Karpas-422 (cell line): ENCODE data around the gene EGFL7. TPM values are rescaled to one million over a fixed set of nuclear protein-coding genes. Genes with fewer than 3 reads are reported as not detected.

Experiments
- DNase-seq: peaks from one replicate; pipeline ENCODE4 v3.0.0-alpha.2; 2015
- H2AFZ ChIP-seq: fragments of 200-600 bp; sonication (generic); 2 replicates; pipeline ENCODE4 v1.6.1; 2014; ENCODE audit warnings: antibody characterized with exemption, low read length, mixed read lengths
- H3K27ac ChIP-seq: fragments of 200-600 bp; sonication (generic); 2 replicates; pipeline ENCODE4 v1.5.1; 2014; ENCODE audit warnings: mild to moderate bottlenecking, low read length, moderate library complexity
- H3K27me3 ChIP-seq: fragments of 200-600 bp; sonication (generic); 2 replicates; pipeline ENCODE4 v1.6.1; 2014; ENCODE audit warnings: low read length, mixed read lengths
- H3K36me3 ChIP-seq: fragments of 200-600 bp; sonication (generic); 2 replicates; pipeline ENCODE4 v1.6.1; 2014; ENCODE audit warnings: low read length, mixed read lengths; ENCODE audit not compliant: insufficient read depth
- H3K4me1 ChIP-seq: fragments of 200-600 bp; sonication (generic); 2 replicates; pipeline ENCODE4 v1.6.1; 2014; ENCODE audit warnings: mild to moderate bottlenecking, low read length, mixed read lengths
- H3K4me2 ChIP-seq: fragments of 200-600 bp; sonication (generic); 2 replicates; pipeline ENCODE4 v1.6.1; 2014; ENCODE audit warnings: low read length, low read depth, mild to moderate bottlenecking; ENCODE audit not compliant: poor library complexity, severe bottlenecking
- H3K4me3 ChIP-seq: fragments of 200-600 bp; sonication (generic); 2 replicates; pipeline ENCODE4 v1.5.1; 2014; ENCODE audit warnings: mild to moderate bottlenecking, antibody characterized with exemption, low read length, mixed read lengths
- H3K79me2 ChIP-seq: fragments of 200-600 bp; sonication (generic); 2 replicates; pipeline ENCODE4 v1.6.1; 2014; ENCODE audit warnings: mild to moderate bottlenecking, low read length, mixed read lengths
- H3K9ac ChIP-seq: fragments of 200-600 bp; sonication (generic); 2 replicates; pipeline ENCODE4 v1.6.0; 2014; ENCODE audit warnings: low read length
- H3K9me2 ChIP-seq: fragments of 200-600 bp; sonication (generic), shearing (Covaris generic); replicated peaks from 2 replicates; pipeline ENCODE4 v1.6.0; 2014; ENCODE audit warnings: mild to moderate bottlenecking, low read length, moderate library complexity; ENCODE audit not compliant: insufficient read depth
- H3K9me3 ChIP-seq: fragments of 300-700, 200-600 bp; sonication (generic); 2 replicates; pipeline ENCODE4 v1.6.1; 2014; ENCODE audit warnings: low read length, mixed read lengths
- H4K20me1 ChIP-seq: fragments of 200-600 bp; sonication (generic); 2 replicates; pipeline ENCODE4 v1.6.1; 2014; ENCODE audit warnings: mild to moderate bottlenecking, antibody characterized with exemption, low read length, low read depth; ENCODE audit not compliant: insufficient read depth
- total RNA-seq: library from RNA; depleted of rRNA; stranded (reverse); fragments of >200 nt; shearing (Covaris generic); gene quantifications from 2 replicates; pipeline ENCODE4 v1.2.3, GENCODE V29; 2014; ENCODE audit warnings: low replicate concordance

EGFL7 gene
- total RNA-seq, 1 experiment from 2014 or later = not detected

DNA sequence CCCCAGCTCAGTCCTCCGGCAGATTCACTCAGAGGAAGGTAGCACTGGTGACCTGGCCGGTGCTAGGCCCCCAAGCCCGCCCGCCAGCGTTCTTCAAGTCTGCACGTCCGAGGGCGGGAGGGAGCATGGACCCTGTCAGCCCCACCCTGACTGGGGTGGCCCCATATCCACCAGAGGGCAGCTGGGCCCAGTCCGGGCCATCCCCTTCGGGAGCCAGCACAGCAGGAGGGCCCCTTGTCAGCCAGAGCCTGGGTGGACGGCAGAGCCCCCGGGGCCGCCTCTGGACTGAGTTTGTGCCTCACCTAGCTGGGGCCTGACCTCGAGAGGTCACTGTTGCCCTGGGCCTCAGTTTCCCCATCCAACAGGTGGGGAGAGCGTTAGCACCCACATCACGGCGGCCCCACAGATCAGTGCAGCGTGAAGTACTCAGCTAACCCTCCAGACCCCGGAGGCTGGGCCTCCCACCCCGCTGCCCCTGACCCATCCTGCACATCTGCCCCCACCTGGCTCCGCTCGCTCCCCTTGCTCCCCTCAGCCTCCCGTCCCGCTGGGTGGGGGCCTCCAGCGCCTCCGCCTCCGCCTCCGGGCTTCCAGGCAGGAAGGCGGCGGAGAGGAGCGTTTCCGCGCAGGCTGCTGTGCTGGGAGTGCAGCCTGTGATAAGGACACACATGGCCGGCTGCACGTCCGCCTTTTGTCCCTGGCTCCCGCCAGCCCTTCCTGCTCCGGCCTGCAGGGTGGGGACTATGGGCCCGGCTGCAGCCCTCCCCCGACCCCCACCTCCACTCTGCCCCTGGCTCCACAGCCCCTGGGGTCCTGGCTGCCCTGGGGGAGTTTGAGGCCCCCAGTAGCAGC is 16.6 kb upstream of the EGFL7 start:
- Histone ChIP-seq H3K9me2 (no peaks in the 10 kb centered on the region), H2AFZ (no peak overlapping the region), H3K27me3 (no peaks in the 10 kb centered on the region), H3K27ac (no peak overlapping the region), H3K4me1 (no peaks in the 10 kb centered on the region), H3K4me3 (no peak overlapping the region), H3K9me3 (no peaks in the 10 kb centered on the region), H3K4me2 (no peak overlapping the region), H3K79me2 (no peaks in the 10 kb centered on the region), H3K36me3 (no peaks in the 10 kb centered on the region), H4K20me1 (peaks cover 6% of the 10 kb centered on the region; the same call in 1 of the 2 replicates), H3K9ac (no peak overlapping the region)
- no peak for DNase-seq

DNA sequence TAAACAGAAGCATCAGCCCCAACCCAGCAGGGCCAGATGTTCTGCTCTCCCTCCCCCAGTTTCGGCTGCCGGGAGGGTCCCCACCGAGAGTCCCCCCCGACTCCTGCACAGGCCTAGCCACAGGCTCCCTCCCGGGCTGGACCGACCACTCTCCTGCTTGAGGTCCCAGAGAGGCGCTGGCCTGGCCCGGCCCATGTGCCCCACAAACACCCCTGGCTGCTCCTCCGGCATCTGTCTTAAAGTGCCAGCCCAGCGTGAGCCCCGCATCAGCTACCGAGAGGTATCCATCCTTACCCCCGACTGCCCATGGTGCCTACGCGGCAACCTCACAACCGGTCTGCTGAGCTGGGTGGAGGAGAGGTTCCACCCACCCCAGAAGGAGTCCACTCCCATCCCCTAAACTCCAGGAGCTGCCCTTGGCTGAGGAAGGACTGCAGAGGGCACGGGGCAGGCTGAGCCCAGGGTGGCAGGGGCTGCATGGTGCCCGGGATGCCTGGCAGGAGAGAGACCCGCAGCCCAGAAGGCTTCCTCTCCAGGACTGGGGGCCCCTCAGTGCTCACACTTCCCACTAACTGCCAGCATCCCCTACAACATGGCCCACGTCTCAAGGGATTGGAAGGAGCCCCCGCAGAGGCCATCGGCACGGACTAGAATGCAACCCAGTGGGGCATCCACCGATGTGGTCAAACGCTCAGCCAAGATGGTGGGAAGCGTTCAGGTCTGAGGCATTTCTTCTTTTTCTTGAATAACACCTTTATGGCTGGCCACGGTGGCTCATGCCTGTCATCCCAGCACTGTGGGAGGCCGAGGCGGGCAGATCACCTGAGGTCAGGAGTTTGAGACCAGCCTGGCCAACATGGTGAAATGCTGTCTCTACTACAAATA is 15.6 kb upstream of the EGFL7 start:
- Histone ChIP-seq H3K4me3 (no peak overlapping the region), H4K20me1 (peaks cover 6% of the 10 kb centered on the region; the same call in 1 of the 2 replicates), H3K27me3 (no peaks in the 10 kb centered on the region), H3K9me3 (no peaks in the 10 kb centered on the region), H3K36me3 (no peaks in the 10 kb centered on the region), H3K79me2 (no peaks in the 10 kb centered on the region), H3K9me2 (no peaks in the 10 kb centered on the region), H2AFZ (no peak overlapping the region), H3K4me2 (no peak overlapping the region), H3K9ac (no peak overlapping the region), H3K4me1 (no peaks in the 10 kb centered on the region), H3K27ac (no peak overlapping the region)
- DNase-seq = no peak

DNA sequence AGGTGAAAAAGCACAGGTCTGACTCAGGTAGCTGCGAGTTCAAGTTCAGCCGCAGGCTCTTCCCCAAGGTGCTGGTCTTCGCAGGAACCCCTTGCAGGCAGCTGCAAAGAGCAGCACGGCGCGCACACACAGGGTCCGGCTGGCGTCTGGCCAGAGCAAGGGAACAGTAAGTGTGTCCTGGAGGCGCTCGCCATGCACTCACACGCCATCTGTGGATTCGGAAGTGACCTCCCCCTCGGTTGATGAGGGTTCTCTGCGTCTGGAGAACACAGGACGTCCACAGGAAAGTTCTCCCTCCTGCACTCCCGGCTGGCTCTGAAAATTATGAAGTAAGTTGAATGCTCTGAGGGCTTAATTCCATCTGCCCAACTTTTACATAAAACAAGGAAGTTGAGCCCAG is 14.0 kb upstream of the EGFL7 start:
- Histone ChIP-seq H3K36me3 (no peaks in the 10 kb centered on the region), H3K79me2 (no peaks in the 10 kb centered on the region), H3K4me1 (no peaks in the 10 kb centered on the region), H2AFZ (no peak overlapping the region), H3K27ac (no peak overlapping the region), H3K9me2 (no peaks in the 10 kb centered on the region), H3K9ac (no peak overlapping the region), H4K20me1 (peaks cover 6% of the 10 kb centered on the region; the same call in 1 of the 2 replicates), H3K4me2 (no peak overlapping the region), H3K4me3 (no peak overlapping the region), H3K9me3 (no peaks in the 10 kb centered on the region), H3K27me3 (no peaks in the 10 kb centered on the region)
- no peak for DNase-seq

DNA sequence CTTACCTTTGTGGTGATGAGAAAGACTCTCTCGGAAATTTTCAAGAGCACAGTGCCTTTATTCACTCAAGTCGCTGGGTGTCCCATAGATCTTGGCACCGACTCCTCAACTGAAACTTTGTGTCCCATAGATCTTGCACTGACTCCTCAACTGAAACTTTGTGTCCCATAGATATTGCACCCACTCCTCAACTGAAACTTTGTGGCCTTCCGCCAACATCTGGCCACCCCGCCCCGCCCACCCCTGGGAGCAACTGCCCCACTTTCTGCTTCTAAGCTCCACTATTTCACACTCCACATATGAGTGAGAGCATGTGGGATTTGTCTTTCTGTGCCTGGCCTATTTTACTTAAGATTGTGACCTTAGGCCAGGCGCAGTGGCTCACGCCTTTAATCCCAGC is 12.7 kb upstream of the EGFL7 start:
- H3K4me2 ChIP-seq = no peak overlapping the region
- H3K9me2 ChIP-seq = no peaks in the 10 kb centered on the region
- H4K20me1 ChIP-seq = peaks cover 1% of the 10 kb centered on the region; the same call in 1 of the 2 replicates
- H3K27ac ChIP-seq = no peak overlapping the region
- H3K36me3 ChIP-seq = no peaks in the 10 kb centered on the region
- H2AFZ ChIP-seq = no peak overlapping the region
- no peaks in the 10 kb centered on the region for H3K27me3 ChIP-seq
- no peak for DNase-seq
- H3K4me1 ChIP-seq = no peaks in the 10 kb centered on the region
- no peak overlapping the region for H3K4me3 ChIP-seq
- no peaks in the 10 kb centered on the region for H3K9me3 ChIP-seq
- no peak overlapping the region for H3K9ac ChIP-seq
- no peaks in the 10 kb centered on the region for H3K79me2 ChIP-seq

DNA sequence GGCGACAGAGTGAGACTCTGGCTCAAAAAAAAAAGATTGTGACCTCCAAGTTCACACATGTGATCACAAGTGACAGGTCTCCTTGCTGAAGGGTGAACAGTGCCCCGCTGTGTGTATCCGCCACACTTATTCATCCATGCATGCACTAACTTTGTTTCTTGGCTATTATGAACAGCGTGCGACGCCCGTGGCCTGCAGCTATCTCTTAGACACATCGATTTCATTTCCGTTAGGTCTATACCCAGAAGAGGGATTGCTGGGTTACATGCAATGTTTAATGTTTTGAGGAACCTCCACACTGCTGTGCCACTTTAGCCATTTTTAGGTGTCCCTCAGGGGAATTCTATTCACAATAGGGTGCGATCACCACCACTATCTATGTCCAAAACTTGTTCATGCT is 12.1 kb upstream of the EGFL7 start:
- Histone ChIP-seq H4K20me1 (no peaks in the 10 kb centered on the region), H2AFZ (no peak overlapping the region), H3K9me2 (no peaks in the 10 kb centered on the region), H3K4me1 (no peaks in the 10 kb centered on the region), H3K9me3 (no peaks in the 10 kb centered on the region), H3K4me2 (no peak overlapping the region), H3K27me3 (no peaks in the 10 kb centered on the region), H3K36me3 (no peaks in the 10 kb centered on the region), H3K9ac (no peak overlapping the region), H3K79me2 (no peaks in the 10 kb centered on the region), H3K27ac (no peak overlapping the region), H3K4me3 (no peak overlapping the region)
- DNase-seq = no peak

DNA sequence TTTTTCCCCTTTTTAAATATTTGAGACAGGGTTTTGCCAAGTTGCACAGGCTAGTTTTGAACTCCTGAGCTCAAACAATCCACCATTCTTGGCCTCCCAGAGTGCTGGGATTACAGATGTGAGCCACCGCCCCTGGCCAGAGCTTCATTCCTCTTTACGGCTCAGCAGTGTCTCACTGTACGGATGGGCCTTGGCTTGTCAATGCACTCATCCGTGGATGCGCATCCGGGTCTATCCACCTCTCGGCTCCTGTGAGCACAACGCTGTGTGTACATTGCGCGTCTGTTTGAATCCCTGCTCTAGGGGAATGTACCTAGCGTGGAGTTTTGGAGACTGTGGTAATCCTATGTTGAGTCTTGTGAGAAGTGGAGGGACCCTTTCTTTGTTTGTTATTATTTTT is 10.9 kb upstream of the EGFL7 start:
- Histone ChIP-seq H3K9ac (no peak overlapping the region), H3K79me2 (no peaks in the 10 kb centered on the region), H4K20me1 (no peaks in the 10 kb centered on the region), H3K9me2 (no peaks in the 10 kb centered on the region), H3K4me2 (no peak overlapping the region), H3K27ac (no peak overlapping the region), H3K4me1 (no peaks in the 10 kb centered on the region), H3K36me3 (no peaks in the 10 kb centered on the region), H2AFZ (no peak overlapping the region), H3K27me3 (no peaks in the 10 kb centered on the region), H3K9me3 (no peaks in the 10 kb centered on the region), H3K4me3 (no peak overlapping the region)
- DNase-seq = no peak

DNA sequence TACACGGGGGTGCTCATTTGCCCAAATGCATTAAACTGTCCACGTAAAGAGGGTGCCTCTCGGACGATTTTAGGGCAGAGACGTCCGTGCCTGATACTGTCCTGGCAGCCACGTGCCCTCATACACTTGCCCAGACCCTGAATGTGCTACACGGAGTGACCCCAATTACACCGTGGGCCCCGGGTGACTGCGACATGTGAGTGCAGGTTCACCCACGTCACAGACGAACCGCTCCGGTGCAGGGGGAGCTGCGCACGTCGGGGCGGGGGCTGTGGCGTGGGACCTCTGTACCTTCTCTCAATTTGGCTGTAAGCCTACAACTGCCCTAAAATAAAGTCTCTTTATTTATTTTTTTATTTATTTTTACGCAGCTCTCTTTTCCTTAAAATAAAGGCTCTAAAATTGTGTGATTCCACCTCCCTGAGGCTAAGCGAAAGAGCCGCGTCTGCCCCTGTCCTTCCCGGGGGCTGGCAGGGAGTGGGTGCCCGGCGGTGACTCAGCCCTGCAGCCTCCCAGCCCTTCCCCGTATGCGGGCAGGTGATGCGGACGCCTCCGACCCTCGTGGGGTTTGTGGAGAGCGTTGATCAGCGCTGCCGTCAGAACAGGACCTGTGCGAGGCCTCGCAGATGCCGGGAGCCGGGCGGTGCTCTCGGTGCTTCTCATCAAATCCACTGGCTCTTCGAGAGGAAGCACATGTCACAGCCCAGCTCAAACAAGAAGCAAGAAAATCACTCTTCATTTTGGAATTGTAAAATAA is 9.2 kb upstream of the EGFL7 start:
- Histone ChIP-seq H4K20me1 (no peaks in the 10 kb centered on the region), H3K27me3 (no peaks in the 10 kb centered on the region), H3K36me3 (no peaks in the 10 kb centered on the region), H3K9me3 (no peaks in the 10 kb centered on the region), H2AFZ (no peak overlapping the region), H3K9me2 (no peaks in the 10 kb centered on the region), H3K9ac (no peak overlapping the region), H3K4me2 (no peak overlapping the region), H3K4me1 (no peaks in the 10 kb centered on the region; the same call in 1 of the 2 replicates), H3K79me2 (no peaks in the 10 kb centered on the region), H3K4me3 (no peak overlapping the region), H3K27ac (no peak overlapping the region)
- no peak for DNase-seq
